ENCODE data around the gene TOMM22.

TOMM22 gene

GRCh38 chr22:38696606-38697424 lies 15.1 kb downstream of the TOMM22 start:
- DNase-seq (ENCODE audit: low spot score) = no peak

GRCh38 chr22:38697425-38698089 lies 15.8 kb downstream of the TOMM22 start:
- DNase-seq (ENCODE audit: low spot score) = no peak

GRCh38 chr22:38698407-38699094 lies 16.8 kb downstream of the TOMM22 start:
- no peak for DNase-seq (ENCODE audit: low spot score)

- DNase-seq (ENCODE audit: low spot score) = no peak
These were observed 17.4 kb downstream of the TOMM22 start for GRCh38 chr22:38699143-38699542.

- peak; percentile 32 for DNase-seq (ENCODE audit: low spot score)
These were observed 18.0 kb downstream of the TOMM22 start for GRCh38 chr22:38699784-38700183.

GRCh38 chr22:38700270-38700788 lies 18.6 kb downstream of the TOMM22 start:
- no peak for DNase-seq (ENCODE audit: low spot score)

- DNase-seq (ENCODE audit: low spot score) = peak; percentile 93
These were observed 19.3 kb downstream of the TOMM22 start, which contains the start of gene JOSD1 for GRCh38 chr22:38700789-38701628. Gene JOSD1, minus strand, starts transcription at chr22:38700943. Its CDS starts 956 bp downstream, at chr22:38699987.

GRCh38 chr22:38704654-38705234 lies 23.0 kb downstream of the TOMM22 start:
- no peak for DNase-seq (ENCODE audit: low spot score)

GRCh38 chr22:38705235-38706100 lies 23.7 kb downstream of the TOMM22 start, which contains the start of gene GTPBP1:
Gene GTPBP1, plus strand, starts transcription at chr22:38705944. Its CDS starts 12 bp downstream, at chr22:38705956.
- DNase-seq (ENCODE audit: low spot score) = peak; percentile 100

- DNase-seq (ENCODE audit: low spot score) = no peak
These were observed 24.5 kb downstream of the TOMM22 start for GRCh38 chr22:38706101-38706900.

GRCh38 chr22:38706901-38707195 lies 25.1 kb downstream of the TOMM22 start:
- DNase-seq (ENCODE audit: low spot score) = no peak

- no peak for DNase-seq (ENCODE audit: low spot score)
These were observed 25.6 kb downstream of the TOMM22 start for GRCh38 chr22:38707346-38707745.

GRCh38 chr22:38707984-38708383 lies 26.2 kb downstream of the TOMM22 start:
- DNase-seq (ENCODE audit: low spot score) = no peak

- DNase-seq (ENCODE audit: low spot score) = no peak
These were observed 27.5 kb downstream of the TOMM22 start for GRCh38 chr22:38709306-38709705.

GRCh38 chr22:38710351-38710750 lies 28.6 kb downstream of the TOMM22 start:
- no peak for DNase-seq (ENCODE audit: low spot score)

- no peak for DNase-seq (ENCODE audit: low spot score)
These were observed 29.1 kb downstream of the TOMM22 start for GRCh38 chr22:38710866-38711265.

- no peak for DNase-seq (ENCODE audit: low spot score)
These were observed 30.9 kb downstream of the TOMM22 start for GRCh38 chr22:38712486-38713207.

- no peak for DNase-seq (ENCODE audit: low spot score)
These were observed 32.2 kb downstream of the TOMM22 start for GRCh38 chr22:38713921-38714320.
